Mesothelial cell of epicardium (in vitro differentiated cells): Measurements from ENCODE around the gene RAD9A. TPM values are rescaled to one million over a fixed set of nuclear protein-coding genes. Genes with fewer than 3 reads are reported as not detected.

ENCODE experiments used
- DNase-seq, 2 experiments: peaks; one replicate each; pipeline ENCODE4 v3.0.0; 2021; ENCODE audit warnings: low spot score in 2 of 2; ENCODE audit not compliant: unreplicated experiment in 2 of 2
- H3K27ac Mint-ChIP-seq: 2 replicates; pipeline ENCODE4 v1.8.0; 2021; ENCODE audit warnings: mixed read lengths
- H3K27me3 Mint-ChIP-seq: 2 replicates; pipeline ENCODE4 v1.8.0; 2021; ENCODE audit warnings: low read depth, mixed read lengths
- H3K36me3 Mint-ChIP-seq: 2 replicates; pipeline ENCODE4 v1.8.0; 2021; ENCODE audit warnings: mixed read lengths
- H3K4me1 Mint-ChIP-seq: 2 replicates; pipeline ENCODE4 v1.8.0; 2021; ENCODE audit warnings: mixed read lengths
- H3K4me3 Mint-ChIP-seq: 2 replicates; pipeline ENCODE4 v1.8.0; 2021; ENCODE audit warnings: mild to moderate bottlenecking, moderate library complexity, mixed read lengths
- H3K9me3 Mint-ChIP-seq: 2 replicates; pipeline ENCODE4 v1.8.0; 2021; ENCODE audit warnings: mixed read lengths
- total RNA-seq: library from RNA; stranded (reverse); gene quantifications from 3 replicates; pipeline ENCODE4 v1.2.1, GENCODE V29; 2021
- TF ChIP-seq, protein P1 (sequence below): fragments of 200-600 bp; sonication (generic); IDR thresholded peaks from one replicate; pipeline ENCODE4 v1.5.0; 2021; ENCODE audit warnings: antibody characterized with exemption; ENCODE audit not compliant: unreplicated experiment

Gene RAD9A
- total RNA-seq, 1 donor from 2014 or later = 44.7 TPM

DNA sequence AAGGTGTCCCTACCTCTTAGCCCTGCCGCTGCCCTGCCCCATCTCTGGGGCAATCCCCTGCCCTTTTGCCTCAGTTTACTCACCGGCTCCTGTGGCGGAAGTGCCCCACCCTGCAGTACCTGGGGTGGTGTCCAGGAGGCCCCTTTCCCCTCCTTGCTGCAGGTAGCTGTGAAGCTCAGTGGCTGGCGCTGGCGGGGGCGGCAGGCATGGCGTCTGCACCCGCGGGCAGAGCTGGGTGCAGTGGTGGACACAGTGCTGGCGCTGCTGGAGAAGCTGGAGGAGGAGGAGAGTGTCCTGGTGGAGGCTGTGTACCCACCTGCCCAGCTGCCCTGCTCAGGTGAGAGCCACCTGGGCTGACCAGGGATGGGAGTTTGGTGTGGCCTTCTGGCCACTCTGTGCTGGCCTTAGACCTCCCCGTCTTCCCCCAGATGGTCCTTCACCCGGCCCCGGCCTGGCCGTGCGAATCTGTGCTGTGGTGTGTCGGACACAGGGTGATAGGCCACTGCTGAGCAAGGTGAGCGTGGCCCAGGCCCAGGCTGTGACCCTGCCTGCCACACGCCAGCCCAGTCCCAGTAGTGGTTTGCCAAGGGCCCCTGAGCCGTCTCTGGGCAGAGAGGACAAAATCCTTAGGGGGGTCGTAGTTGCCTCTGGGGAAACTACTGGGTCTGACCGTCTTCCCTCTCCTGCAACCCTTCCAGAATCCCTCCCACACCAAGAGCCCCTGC lies 27.7 kb downstream of the RAD9A start:
- Mint-ChIP-seq H3K27ac (no peak overlapping the region), H3K36me3 (no peaks in the 10 kb centered on the region), H3K27me3 (peaks cover 17% of the 10 kb centered on the region), H3K4me1 (peaks cover 23% of the 10 kb centered on the region), H3K9me3 (no peaks in the 10 kb centered on the region), H3K4me3 (peak overlapping the region; percentile 63)
- no peak for DNase-seq
- TF ChIP-seq, protein P1, sequence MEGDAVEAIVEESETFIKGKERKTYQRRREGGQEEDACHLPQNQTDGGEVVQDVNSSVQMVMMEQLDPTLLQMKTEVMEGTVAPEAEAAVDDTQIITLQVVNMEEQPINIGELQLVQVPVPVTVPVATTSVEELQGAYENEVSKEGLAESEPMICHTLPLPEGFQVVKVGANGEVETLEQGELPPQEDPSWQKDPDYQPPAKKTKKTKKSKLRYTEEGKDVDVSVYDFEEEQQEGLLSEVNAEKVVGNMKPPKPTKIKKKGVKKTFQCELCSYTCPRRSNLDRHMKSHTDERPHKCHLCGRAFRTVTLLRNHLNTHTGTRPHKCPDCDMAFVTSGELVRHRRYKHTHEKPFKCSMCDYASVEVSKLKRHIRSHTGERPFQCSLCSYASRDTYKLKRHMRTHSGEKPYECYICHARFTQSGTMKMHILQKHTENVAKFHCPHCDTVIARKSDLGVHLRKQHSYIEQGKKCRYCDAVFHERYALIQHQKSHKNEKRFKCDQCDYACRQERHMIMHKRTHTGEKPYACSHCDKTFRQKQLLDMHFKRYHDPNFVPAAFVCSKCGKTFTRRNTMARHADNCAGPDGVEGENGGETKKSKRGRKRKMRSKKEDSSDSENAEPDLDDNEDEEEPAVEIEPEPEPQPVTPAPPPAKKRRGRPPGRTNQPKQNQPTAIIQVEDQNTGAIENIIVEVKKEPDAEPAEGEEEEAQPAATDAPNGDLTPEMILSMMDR = no peak

DNA sequence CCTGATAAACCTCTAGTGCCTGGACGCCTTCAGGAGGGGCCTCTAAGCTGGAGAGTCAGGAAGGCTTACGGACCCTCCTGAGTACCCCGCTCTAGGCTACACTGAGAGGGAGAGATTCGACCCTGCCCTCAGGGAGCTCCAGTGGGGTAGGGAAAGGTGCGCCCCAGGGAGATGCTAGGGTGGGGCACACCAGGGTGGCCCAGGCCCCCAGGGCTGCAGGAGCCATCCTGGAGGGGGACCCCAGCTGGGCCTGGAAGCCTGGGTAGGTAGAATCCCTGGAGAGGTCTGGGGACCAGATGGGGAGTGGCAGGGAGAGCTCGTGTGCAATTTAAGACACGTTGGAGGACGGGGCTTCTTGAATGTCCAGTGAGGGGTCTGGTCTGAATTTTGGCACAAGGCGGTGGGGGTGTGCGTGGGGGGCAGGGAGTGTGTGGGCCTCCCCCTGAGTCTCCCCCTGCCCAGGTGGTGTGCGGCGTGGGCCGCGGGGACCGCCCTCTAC lies 28.4 kb downstream of the RAD9A start:
- peaks cover 22% of the 10 kb centered on the region for H3K4me1 Mint-ChIP-seq
- no peaks in the 10 kb centered on the region for H3K36me3 Mint-ChIP-seq
- H3K9me3 Mint-ChIP-seq = no peaks in the 10 kb centered on the region
- TF ChIP-seq, protein P1 = no peak
- H3K27ac Mint-ChIP-seq = peak overlapping the region; percentile 53
- no peak for DNase-seq
- peak overlapping the region; percentile 63 for H3K4me3 Mint-ChIP-seq
- peaks cover 12% of the 10 kb centered on the region for H3K27me3 Mint-ChIP-seq

DNA sequence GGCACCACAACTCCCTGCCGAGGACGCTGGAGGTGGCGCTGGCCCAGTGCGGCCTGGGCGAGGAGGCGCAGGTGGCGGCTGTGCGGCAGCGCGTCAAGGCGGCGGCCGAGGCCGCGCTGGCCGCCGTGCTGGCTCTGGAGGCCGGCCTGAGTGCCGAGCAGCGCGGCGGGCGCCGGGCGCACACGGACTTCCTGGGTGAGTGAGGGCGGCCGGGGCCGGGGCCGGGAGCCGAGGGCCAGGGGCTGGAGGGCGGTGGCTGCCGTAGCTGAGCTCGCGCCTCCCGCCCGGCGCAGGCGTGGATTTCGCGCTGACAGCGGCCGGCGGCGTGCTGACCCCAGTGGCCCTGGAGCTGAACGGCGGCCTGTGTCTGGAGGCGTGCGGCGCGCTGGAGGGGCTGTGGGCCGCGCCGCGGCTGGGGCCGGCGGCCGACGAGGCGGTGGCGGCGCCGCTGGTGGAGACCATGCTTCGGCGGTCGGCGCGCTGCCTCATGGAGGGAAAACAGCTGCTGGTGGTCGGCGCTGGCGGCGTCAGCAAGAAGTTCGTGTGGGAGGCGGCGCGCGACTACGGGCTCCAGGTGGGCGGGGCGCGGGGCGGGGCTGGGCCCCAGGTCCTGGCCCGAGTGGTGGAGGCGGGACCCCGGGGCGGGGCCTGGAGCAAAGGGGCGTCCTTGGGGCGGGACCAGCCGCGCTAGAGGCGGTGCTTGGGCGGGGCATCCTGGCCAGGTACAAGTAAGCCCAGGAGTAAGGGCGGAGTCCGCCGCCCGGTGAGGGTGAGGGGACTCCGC lies 29.1 kb downstream of the RAD9A start:
- TF ChIP-seq, protein P1 = no peak
- DNase-seq = peak; percentile 97 to 98
- Mint-ChIP-seq H3K36me3 (no peaks in the 10 kb centered on the region), H3K27me3 (peaks cover 11% of the 10 kb centered on the region), H3K27ac (peak overlapping the region; percentile 75), H3K9me3 (no peaks in the 10 kb centered on the region), H3K4me3 (peak overlapping the region; percentile 63), H3K4me1 (peaks cover 21% of the 10 kb centered on the region)

DNA sequence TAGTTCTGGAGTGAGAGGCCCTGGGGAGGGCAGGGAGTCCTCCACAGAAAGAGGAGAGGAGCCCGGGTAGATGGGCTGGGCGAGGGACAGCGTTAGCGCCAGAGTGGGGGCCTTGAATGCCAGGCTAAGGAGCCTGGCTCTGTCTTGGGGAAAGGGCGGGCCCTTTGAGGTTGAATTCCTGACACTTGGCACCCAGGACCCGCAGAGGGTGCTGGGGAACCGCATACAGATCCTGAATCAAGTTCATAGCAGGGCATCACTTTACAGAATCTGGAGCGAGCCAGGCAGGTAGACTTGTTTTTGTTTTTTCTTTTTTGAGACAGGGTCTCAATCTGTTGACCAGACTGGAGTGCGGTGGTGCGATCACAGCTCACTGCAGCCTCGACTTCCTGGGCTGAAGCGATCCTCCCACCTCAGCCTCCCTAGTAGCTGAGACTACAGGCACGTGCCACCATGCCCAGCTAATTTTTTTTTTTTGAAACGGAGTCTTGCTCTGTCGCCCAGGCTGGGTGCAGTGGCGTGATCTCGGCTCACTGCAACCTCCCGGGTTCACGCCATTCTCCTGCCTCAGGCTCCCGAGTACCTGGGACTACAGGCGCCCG lies 29.7 kb downstream of the RAD9A start:
- H3K9me3 Mint-ChIP-seq = no peaks in the 10 kb centered on the region
- H3K27me3 Mint-ChIP-seq = peaks cover 4% of the 10 kb centered on the region
- TF ChIP-seq, protein P1 = no peak
- no peaks in the 10 kb centered on the region for H3K36me3 Mint-ChIP-seq
- peak overlapping the region; percentile 75 for H3K27ac Mint-ChIP-seq
- DNase-seq = no peak
- H3K4me3 Mint-ChIP-seq = peak overlapping the region; percentile 61
- H3K4me1 Mint-ChIP-seq = peaks cover 14% of the 10 kb centered on the region

DNA sequence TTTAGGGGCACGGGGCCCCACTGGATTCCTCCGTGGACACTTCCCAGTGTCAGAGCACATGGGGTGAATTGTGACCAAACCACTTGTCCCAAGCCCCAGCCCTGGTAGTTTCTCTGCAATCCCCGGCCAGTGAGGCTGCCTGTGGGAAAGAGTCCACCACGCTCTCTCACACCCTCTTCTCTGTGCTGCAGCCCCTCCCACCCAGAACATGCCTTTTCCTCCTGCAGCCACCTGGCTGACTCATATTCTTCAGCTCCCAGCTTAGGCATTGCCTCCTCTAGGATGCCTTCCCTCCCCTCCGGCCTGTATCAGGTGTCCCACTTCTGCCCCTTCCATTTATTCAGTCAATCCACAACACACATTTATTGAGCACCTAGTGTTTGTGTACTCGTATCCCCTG lies 31.1 kb downstream of the RAD9A start:
- H3K27ac Mint-ChIP-seq = no peak overlapping the region

More for the DNA sequence above, 31.1 kb downstream of the RAD9A start:
- H3K36me3 Mint-ChIP-seq = no peaks in the 10 kb centered on the region
- TF ChIP-seq, protein P1 = no peak
- peaks cover 14% of the 10 kb centered on the region for H3K4me1 Mint-ChIP-seq
- H3K27me3 Mint-ChIP-seq = no peaks in the 10 kb centered on the region
- H3K4me3 Mint-ChIP-seq = no peak overlapping the region
- no peaks in the 10 kb centered on the region for H3K9me3 Mint-ChIP-seq
- DNase-seq = no peak
